ENCODE results near the gene NSA2.

NSA2 gene

DNA sequence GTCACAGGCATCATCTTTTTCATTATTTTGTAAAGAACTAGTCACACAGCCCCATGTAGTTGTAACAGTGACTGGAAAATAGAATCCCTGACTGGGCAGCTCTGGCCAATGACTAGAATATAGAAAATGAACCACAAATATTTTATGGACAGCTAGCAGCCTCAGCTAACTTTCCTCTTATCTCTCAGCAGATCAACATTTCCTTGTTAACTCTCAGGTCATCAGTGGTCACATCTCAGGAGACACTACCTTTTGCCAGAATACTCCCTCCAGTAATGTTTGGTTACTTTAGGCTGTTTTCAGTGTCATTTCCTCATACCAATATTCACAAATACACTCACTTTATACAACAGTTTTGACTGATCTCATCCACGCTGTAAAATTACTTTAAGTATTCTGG is 55.2 kb downstream of the NSA2 start:
- no peak for DNase-seq

DNA sequence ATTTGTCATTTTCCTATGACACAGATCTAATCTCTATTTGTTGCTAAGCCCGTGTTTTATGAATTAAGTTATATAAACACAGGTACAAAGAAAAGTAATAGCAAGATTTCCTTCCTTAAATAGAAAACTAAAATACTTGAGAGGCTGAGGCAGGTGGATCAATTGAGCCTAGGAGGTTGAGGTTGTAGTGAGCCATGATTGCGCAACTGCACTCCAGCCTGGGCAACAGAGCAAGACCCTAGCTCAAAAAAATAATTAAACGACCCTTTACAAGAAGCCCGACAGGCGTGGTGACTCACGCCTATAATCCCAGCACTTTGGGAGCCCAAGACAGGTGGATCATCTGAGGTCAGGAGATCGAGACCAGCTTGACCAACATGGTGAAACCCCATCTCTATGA is 62.4 kb downstream of the NSA2 start:
- no peak for DNase-seq
